OCI-LY3 (cell line): ENCODE measurements around the gene EPB41L5.

Source experiments
- CTCF ChIP-seq: fragments of 200-600, 300-600 bp; sonication (generic); IDR thresholded peaks from 2 replicates; pipeline ENCODE4 v1.5.1; 2014; ENCODE audit warnings: antibody characterized with exemption, low read length, low read depth
- EZH2phosphoT487 ChIP-seq: fragments of 200-600 bp; shearing (Covaris generic); IDR thresholded peaks from 2 replicates; pipeline ENCODE4 v1.6.1; 2018; ENCODE audit warnings: antibody characterized with exemption, mixed run types, low read depth

- TF ChIP-seq CTCF (no peak), EZH2phosphoT487 (no peak)
These were observed 833 bp downstream of the EPB41L5 start for GRCh38 chr2:120013597-120014223.
